ENCODE measurements around the gene KCNMA1. TPM values are rescaled to one million over a fixed set of nuclear protein-coding genes. Genes with fewer than 3 reads are reported as not detected.

KCNMA1 gene
- total RNA-seq, 1 experiment from 2014 or later: 0.45 TPM

DNA sequence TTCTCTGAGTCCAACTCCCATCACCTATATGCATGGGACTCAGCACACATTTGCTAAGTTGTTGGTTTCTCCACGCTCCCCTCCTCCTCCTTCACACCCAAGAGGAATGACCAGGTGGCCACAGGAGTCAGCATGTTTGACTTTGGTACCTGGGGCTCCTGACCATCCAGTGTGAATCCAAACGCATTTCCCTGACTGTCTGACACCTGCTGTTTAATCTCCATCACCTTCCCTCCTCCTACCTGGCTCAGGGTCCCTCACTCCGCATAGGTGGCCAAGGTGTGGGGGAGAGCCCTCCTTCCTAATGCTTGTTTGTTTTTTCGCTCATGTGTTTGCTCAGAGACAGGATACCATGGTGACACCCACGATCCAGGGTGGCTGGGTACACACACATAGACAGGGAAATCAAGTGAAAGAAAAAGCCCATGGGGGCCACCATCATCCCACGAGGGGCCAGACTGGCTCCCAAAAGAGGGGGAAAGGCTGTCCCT, 194.9 kb downstream of the KCNMA1 start:
- intact Hi-C loops (cut with micrococcal nuclease; ENCODE audit: unreplicated experiment): no loop called here
- no peak for DNase-seq
- Mint-ChIP-seq H3K27me3 (ENCODE audit: unreplicated experiment) (peaks cover 82% of the 10 kb centered on the region), H3K4me1 (ENCODE audit: low read depth, unreplicated experiment) (no peaks in the 10 kb centered on the region), H3K9me3 (ENCODE audit: low read depth, unreplicated experiment) (no peaks in the 10 kb centered on the region), H3K4me3 (ENCODE audit: low read depth, unreplicated experiment) (no peak overlapping the region), H3K27ac (ENCODE audit: unreplicated experiment) (no peak overlapping the region), H3K36me3 (ENCODE audit: insufficient read depth, unreplicated experiment) (no peaks in the 10 kb centered on the region)
- BruUV-seq (replicated peaks): no TSS peak
- TF ChIP-seq, protein P1, sequence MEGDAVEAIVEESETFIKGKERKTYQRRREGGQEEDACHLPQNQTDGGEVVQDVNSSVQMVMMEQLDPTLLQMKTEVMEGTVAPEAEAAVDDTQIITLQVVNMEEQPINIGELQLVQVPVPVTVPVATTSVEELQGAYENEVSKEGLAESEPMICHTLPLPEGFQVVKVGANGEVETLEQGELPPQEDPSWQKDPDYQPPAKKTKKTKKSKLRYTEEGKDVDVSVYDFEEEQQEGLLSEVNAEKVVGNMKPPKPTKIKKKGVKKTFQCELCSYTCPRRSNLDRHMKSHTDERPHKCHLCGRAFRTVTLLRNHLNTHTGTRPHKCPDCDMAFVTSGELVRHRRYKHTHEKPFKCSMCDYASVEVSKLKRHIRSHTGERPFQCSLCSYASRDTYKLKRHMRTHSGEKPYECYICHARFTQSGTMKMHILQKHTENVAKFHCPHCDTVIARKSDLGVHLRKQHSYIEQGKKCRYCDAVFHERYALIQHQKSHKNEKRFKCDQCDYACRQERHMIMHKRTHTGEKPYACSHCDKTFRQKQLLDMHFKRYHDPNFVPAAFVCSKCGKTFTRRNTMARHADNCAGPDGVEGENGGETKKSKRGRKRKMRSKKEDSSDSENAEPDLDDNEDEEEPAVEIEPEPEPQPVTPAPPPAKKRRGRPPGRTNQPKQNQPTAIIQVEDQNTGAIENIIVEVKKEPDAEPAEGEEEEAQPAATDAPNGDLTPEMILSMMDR (IDR thresholded peaks at IDR 0.05; ENCODE audit: unreplicated experiment): no peak
- CTCF ChIA-PET: no interaction called here

DNA sequence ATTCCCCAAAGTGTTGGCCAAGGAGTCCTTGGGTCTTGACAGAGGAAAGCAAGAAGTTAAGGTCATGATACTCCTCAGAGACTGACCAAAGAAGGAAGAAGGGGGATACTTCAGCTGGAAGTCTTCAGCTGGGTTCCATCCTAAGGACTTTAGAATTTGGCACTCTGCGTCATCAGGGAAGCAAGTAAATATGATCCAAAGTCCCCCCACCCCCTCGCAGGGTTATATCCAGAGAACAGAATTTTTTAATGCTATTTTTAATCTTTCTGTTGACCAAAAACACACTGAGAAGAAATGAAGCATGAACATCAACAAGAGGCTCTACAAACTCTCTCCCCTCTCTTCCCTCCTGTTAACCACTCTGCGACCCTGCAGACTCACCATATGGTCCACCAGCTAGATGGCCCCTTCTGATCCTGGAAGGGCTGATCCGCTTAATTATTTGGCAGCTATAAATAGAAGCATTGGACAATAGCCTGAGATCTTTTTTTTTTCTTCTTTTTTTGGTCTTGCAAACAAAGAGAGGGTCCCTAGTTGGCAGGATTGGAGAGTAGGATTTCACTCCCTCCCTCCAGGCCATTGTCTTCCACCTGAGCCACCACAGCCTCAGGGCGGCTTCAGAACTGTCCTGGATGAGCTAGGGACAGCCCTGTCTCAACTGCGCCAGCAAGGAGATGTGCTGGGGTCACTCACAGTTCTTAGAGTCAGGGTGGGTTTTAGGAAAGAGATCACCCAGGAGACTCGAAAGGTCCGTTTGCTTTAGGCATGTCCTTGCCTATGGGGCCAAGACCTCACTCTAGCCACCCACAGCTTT, 196.0 kb downstream of the KCNMA1 start:
- DNase-seq: no peak
- CTCF ChIA-PET: no interaction called here
- no peak overlapping the region for H3K27ac Mint-ChIP-seq (ENCODE audit: unreplicated experiment)
- H3K27me3 Mint-ChIP-seq (ENCODE audit: unreplicated experiment): peaks cover 77% of the 10 kb centered on the region
- no peaks in the 10 kb centered on the region for H3K4me1 Mint-ChIP-seq (ENCODE audit: low read depth, unreplicated experiment)
- H3K9me3 Mint-ChIP-seq (ENCODE audit: low read depth, unreplicated experiment): no peaks in the 10 kb centered on the region
- H3K4me3 Mint-ChIP-seq (ENCODE audit: low read depth, unreplicated experiment): no peak overlapping the region
- intact Hi-C loops (cut with micrococcal nuclease; ENCODE audit: unreplicated experiment): no loop called here
- H3K36me3 Mint-ChIP-seq (ENCODE audit: insufficient read depth, unreplicated experiment): no peaks in the 10 kb centered on the region
- TF ChIP-seq, protein P1 (IDR thresholded peaks at IDR 0.05; ENCODE audit: unreplicated experiment): no peak
- no TSS peak for BruUV-seq (replicated peaks)

DNA sequence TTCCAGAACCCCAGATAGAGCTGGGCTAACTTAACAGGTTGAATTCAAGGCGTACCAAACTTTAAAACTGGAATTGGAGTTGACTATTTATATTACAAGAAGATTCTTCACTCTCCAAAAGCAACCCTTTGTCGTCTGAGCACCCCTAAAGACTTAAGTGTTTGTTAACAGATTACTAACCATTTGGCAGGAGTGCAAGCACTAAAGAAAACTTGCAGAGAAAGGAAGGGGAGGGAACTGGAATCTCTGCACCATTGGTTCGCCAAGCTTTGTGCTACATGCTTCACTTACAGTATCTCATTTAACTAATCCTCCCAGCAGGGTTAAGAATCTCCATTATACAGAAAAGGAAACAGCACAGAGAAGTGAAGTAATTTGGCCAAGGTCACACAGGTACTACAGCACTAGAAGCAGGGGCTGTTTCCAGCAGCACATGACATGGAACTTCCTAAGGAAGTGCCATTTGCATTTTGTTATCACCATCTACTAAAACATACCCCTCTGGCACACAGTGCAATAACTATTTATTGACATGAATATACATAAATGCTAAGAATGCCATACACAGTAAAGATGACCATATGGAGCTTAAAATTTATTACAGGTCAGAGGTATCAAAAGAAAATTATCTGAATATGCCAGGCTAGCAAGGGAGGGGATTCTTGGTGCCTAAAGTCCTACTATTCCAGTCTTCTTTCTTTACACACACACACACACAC, 201.2 kb downstream of the KCNMA1 start:
- TF ChIP-seq, protein P1 (IDR thresholded peaks at IDR 0.05; ENCODE audit: unreplicated experiment): no peak
- no peak for DNase-seq
- CTCF ChIA-PET: no interaction called here
- Mint-ChIP-seq H3K36me3 (ENCODE audit: insufficient read depth, unreplicated experiment) (no peaks in the 10 kb centered on the region), H3K27me3 (ENCODE audit: unreplicated experiment) (peaks cover 70% of the 10 kb centered on the region), H3K4me3 (ENCODE audit: low read depth, unreplicated experiment) (no peak overlapping the region), H3K9me3 (ENCODE audit: low read depth, unreplicated experiment) (no peaks in the 10 kb centered on the region), H3K4me1 (ENCODE audit: low read depth, unreplicated experiment) (no peaks in the 10 kb centered on the region), H3K27ac (ENCODE audit: unreplicated experiment) (no peak overlapping the region)
- BruUV-seq (replicated peaks): no TSS peak
- intact Hi-C loops (cut with micrococcal nuclease; ENCODE audit: unreplicated experiment): no loop called here

DNA sequence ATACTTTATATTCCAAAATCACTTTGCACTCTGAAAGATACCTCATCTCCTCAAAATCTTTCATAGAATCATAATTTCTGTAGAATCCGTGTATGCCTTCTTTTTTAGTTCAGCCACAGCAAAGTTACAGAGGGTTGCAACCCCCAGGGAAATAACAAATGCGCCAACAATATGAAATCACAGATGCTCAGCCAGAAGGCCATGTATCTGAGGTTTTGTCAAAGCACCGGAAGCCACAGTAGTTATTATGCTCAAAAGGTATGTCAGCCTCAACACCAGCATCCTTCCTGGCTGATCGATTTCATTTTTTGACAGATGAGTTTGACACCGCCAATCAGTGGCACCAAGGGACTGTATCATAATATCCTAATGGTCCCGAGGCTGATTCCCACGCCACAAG, 204.1 kb downstream of the KCNMA1 start:
- Mint-ChIP-seq H3K9me3 (ENCODE audit: low read depth, unreplicated experiment) (no peaks in the 10 kb centered on the region), H3K36me3 (ENCODE audit: insufficient read depth, unreplicated experiment) (no peaks in the 10 kb centered on the region), H3K4me3 (ENCODE audit: low read depth, unreplicated experiment) (no peak overlapping the region), H3K4me1 (ENCODE audit: low read depth, unreplicated experiment) (no peaks in the 10 kb centered on the region), H3K27me3 (ENCODE audit: unreplicated experiment) (peaks cover 65% of the 10 kb centered on the region), H3K27ac (ENCODE audit: unreplicated experiment) (no peak overlapping the region)
- TF ChIP-seq, protein P1 (IDR thresholded peaks at IDR 0.05; ENCODE audit: unreplicated experiment): no peak
- CTCF ChIA-PET: no interaction called here
- intact Hi-C loops (cut with micrococcal nuclease; ENCODE audit: unreplicated experiment): no loop called here
- BruUV-seq (replicated peaks): no TSS peak
- no peak for DNase-seq
